Measurements from ENCODE around the gene KLHL10.

- TF ChIP-seq CTCF (IDR thresholded peaks at IDR 0.05; ENCODE audit: low read depth, low read length, poor library complexity, severe bottlenecking) (no peak), EZH2phosphoT487 (IDR thresholded peaks at IDR 0.05; ENCODE audit: borderline replicate concordance, low read length) (no peak)
These were observed 53.8 kb downstream of the KLHL10 start for GRCh38 chr17:41891135-41892020.

Measured in DOHH2 (cell line).